DND-41 (cell line): ENCODE measurements around the gene SCNM1.

Experiments used
- CTCF ChIP-seq: IDR thresholded peaks from 2 replicates; pipeline ENCODE4 v1.5.1; 2012; ENCODE audit warnings: borderline replicate concordance, low read length, moderate library complexity, mild to moderate bottlenecking; ENCODE audit not compliant: poor library complexity, severe bottlenecking; ENCODE audit errors: extremely low read depth
- EZH2 ChIP-seq: IDR thresholded peaks from 3 replicates; pipeline ENCODE4 v1.6.1; 2012; ENCODE audit warnings: borderline replicate concordance, low read depth, mild to moderate bottlenecking, moderate library complexity, low read length, inconsistent platforms; ENCODE audit not compliant: severe bottlenecking

DNA sequence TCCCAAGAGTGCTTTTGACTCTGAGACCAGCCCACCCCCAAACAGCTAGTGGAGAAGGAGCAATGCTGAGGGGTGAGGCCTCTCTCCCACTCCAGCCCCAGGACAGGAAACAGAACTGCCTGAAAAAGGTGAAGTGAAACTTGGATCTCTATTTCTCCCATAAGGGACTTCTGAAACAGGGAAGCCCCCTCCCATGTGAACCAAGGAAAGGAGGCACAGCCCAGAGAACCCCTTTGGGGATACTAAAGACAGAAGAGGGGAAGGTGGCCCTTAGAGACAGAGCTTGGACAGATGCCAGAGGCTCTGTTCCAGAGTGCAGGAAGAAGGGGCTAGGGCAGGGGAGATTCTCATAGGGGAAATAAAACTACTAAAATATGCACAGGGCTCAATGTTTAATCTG, 6.6 kb upstream of the SCNM1 start:
- no peak for TF ChIP-seq CTCF
- no peak for TF ChIP-seq EZH2
